ELF-1 (cell line): ENCODE data around the gene ITGA5.
A peak's percentile ranks its signal among the peaks of the same experiment; 100 is the strongest.

Source experiments
- DNase-seq: peaks from one replicate; pipeline ENCODE4 v3.0.0-alpha.2; 2016; ENCODE audit warnings: low read depth, low spot score

ITGA5 gene

GRCh38 chr12:54419088-54419887, at the start of gene ITGA5:
ITGA5 (minus strand) TSS chr12:54419266; CDS start chr12:54419198, 68 bp downstream.
- DNase-seq, result peak; percentile 57

- no peak for DNase-seq
These were observed 46.9 kb upstream of the ITGA5 start for GRCh38 chr12:54465857-54466523.

GRCh38 chr12:54463484-54463883, 44.4 kb upstream of the ITGA5 start:
- no peak for DNase-seq

GRCh38 chr12:54463034-54463433, 44.0 kb upstream of the ITGA5 start:
- no peak for DNase-seq

- no peak for DNase-seq
These were observed 41.4 kb upstream of the ITGA5 start for GRCh38 chr12:54460317-54460923.

GRCh38 chr12:54459355-54459754, 40.3 kb upstream of the ITGA5 start:
- no peak for DNase-seq

GRCh38 chr12:54455760-54456469, 36.8 kb upstream of the ITGA5 start:
- no peak for DNase-seq

GRCh38 chr12:54452628-54453027, 33.6 kb upstream of the ITGA5 start:
- peak; percentile 40 for DNase-seq

- DNase-seq, result no peak
These were observed 29.3 kb upstream of the ITGA5 start for GRCh38 chr12:54448344-54448743.

GRCh38 chr12:54447917-54448316, 28.9 kb upstream of the ITGA5 start:
- no peak for DNase-seq

- no peak for DNase-seq
These were observed 25.1 kb upstream of the ITGA5 start for GRCh38 chr12:54444206-54444605.

- no peak for DNase-seq
These were observed 24.4 kb upstream of the ITGA5 start for GRCh38 chr12:54443446-54443845.

- no peak for DNase-seq
These were observed 23.9 kb upstream of the ITGA5 start for GRCh38 chr12:54442961-54443360.

- no peak for DNase-seq
These were observed 23.0 kb upstream of the ITGA5 start for GRCh38 chr12:54442099-54442498.

GRCh38 chr12:54439521-54440255, 20.6 kb upstream of the ITGA5 start:
- DNase-seq, result peak; percentile 46

GRCh38 chr12:54439096-54439495, 20.0 kb upstream of the ITGA5 start:
- DNase-seq, result no peak

GRCh38 chr12:54438517-54438916, 19.5 kb upstream of the ITGA5 start:
- DNase-seq, result no peak

- no peak for DNase-seq
These were observed 18.6 kb upstream of the ITGA5 start for GRCh38 chr12:54437697-54438096.

- no peak for DNase-seq
These were observed 18.2 kb upstream of the ITGA5 start for GRCh38 chr12:54437243-54437642.

GRCh38 chr12:54432815-54433164, 13.7 kb upstream of the ITGA5 start:
- no peak for DNase-seq
